A549 (cell line): ENCODE measurements around the gene FERMT3. TPM values are rescaled to one million over a fixed set of nuclear protein-coding genes. Genes with fewer than 3 reads are reported as not detected.
A peak's percentile ranks its signal among the peaks of the same experiment; 100 is the strongest.

Source experiments
- ATAC-seq, 2 experiments: fragments of 200-7000 bp in 1 of 2; fragments of >200 bp in 1 of 2; cut with Nextera tagmentation in 1 of 2; cut with Tn5 transposase in 1 of 2; 3 replicates each; pipeline versions ENCODE4 v1.8.0 to v1.9.1; 2018 to 2020; ENCODE audit warnings: mild to moderate bottlenecking in 1 of 2, moderate library complexity in 1 of 2
- CTCF ChIA-PET: fragments of 300-600 bp; sonication (Branson Sonifier 250); formaldehyde crosslinking; extraction: SDS; loops from one replicate; lab custom pipeline; 2021; ENCODE audit warnings: antibody characterized with exemption, inconsistent platforms; lab: Yijun Ruan, JAX
- POLR2A ChIA-PET: fragments of 350-600 bp; formaldehyde crosslinking; extraction: SDS; loops from one replicate; lab custom pipeline; 2021; ENCODE audit warnings: antibody characterized with exemption, inconsistent platforms; lab: Yijun Ruan, JAX
- DNase-seq, 2 experiments: peaks; one replicate each; pipeline versions ENCODE4 v3.0.0 to v3.0.0-alpha.2; 2011 to 2016; ENCODE audit warnings: low read depth in 1 of 2, low spot score in 1 of 2
- FAIRE-seq: peaks from 2 replicates; lab custom pipeline; 2011; peaks lifted over from hg19 to GRCh38; lab: Jason Lieb, UNC
- H3K27ac ChIP-seq, 2 experiments: fragments of >200 bp; sonication (Bioruptor Twin); formaldehyde crosslinking; 3 replicates each; pipeline ENCODE4 v1.5.1; 2016 to 2017
- H3K4me1 ChIP-seq: fragments of >200 bp; sonication (Bioruptor Twin); formaldehyde crosslinking; 3 replicates; pipeline ENCODE4 v1.6.1; 2016
- H3K4me2 ChIP-seq: fragments of >200 bp; sonication (Bioruptor Twin); formaldehyde crosslinking; 3 replicates; pipeline ENCODE4 v1.6.1; 2016
- H3K4me3 ChIP-seq: fragments of >200 bp; sonication (Bioruptor Twin); formaldehyde crosslinking; 3 replicates; pipeline ENCODE4 v1.5.1; 2016
- H3K9me3 ChIP-seq: fragments of >200 bp; sonication (Bioruptor Twin); formaldehyde crosslinking; 3 replicates; pipeline ENCODE4 v1.6.1; 2016
- EHMT2 ChIP-seq: fragments of 200-600 bp; sonication (generic); IDR thresholded peaks from 2 replicates; pipeline ENCODE4 v1.6.1; 2016; ENCODE audit warnings: antibody characterized with exemption, low read depth, mild to moderate bottlenecking, moderate library complexity
- FOSB ChIP-seq: fragments of 250-450 bp; sonication (Bioruptor Pico); IDR thresholded peaks from 2 replicates; pipeline ENCODE4 v1.5.0; 2020; ENCODE audit warnings: mild to moderate bottlenecking, moderate library complexity
- FOSL2 ChIP-seq, 2 experiments: fragments of 450-650 bp in 1 of 2; fragments of >200 bp in 1 of 2; sonication (Bioruptor Twin) in 1 of 2; formaldehyde crosslinking; IDR thresholded peaks; 2 replicates each; pipeline versions ENCODE4 v1.5.0 to v1.6.1; 2016 to 2020; ENCODE audit warnings: mild to moderate bottlenecking in 1 of 2, moderate library complexity in 1 of 2
- HMGXB4 ChIP-seq: fragments of 250-450 bp; sonication (Bioruptor Pico); IDR thresholded peaks from 2 replicates; pipeline ENCODE4 v1.5.0; 2021; ENCODE audit warnings: mild to moderate bottlenecking, moderate library complexity, borderline replicate concordance
- JUN ChIP-seq, 2 experiments: fragments of >200 bp; sonication (Bioruptor Twin); formaldehyde crosslinking; IDR thresholded peaks; 2 replicates in 1 of 2; 3 replicates in 1 of 2; pipeline ENCODE4 v1.6.1; 2016 to 2017
- JUNB ChIP-seq: fragments of >200 bp; sonication (Bioruptor Twin); formaldehyde crosslinking; IDR thresholded peaks from 2 replicates; pipeline ENCODE4 v1.6.1; 2016
- PHF8 ChIP-seq: fragments of 200-600 bp; sonication (generic); IDR thresholded peaks from 2 replicates; pipeline ENCODE4 v1.6.1; 2016; ENCODE audit warnings: low read depth, mild to moderate bottlenecking, antibody characterized with exemption, moderate library complexity, borderline replicate concordance
- POLR2A ChIP-seq: IDR thresholded peaks from 2 replicates; pipeline ENCODE4 v1.6.1; 2012; ENCODE audit warnings: mild to moderate bottlenecking, low read length
- TFCP2L1 ChIP-seq: fragments of 250-450 bp; sonication (Bioruptor Pico); IDR thresholded peaks from 2 replicates; pipeline ENCODE4 v1.5.0; 2021; ENCODE audit warnings: mild to moderate bottlenecking
- TP53 ChIP-seq: fragments of 250-450 bp; sonication (Bioruptor Pico); IDR thresholded peaks from 2 replicates; pipeline ENCODE4 v1.5.0; 2021; ENCODE audit warnings: mild to moderate bottlenecking, moderate library complexity
- WGBS: methylation state at CpG from one replicate; pipeline ENCODE4 v1.1.6; 2017; ENCODE audit errors: missing lambda C conversion rate; 5-methylcytosine and 5-hydroxymethylcytosine counted together
- polyA plus RNA-seq, 4 experiments: library from polyadenylated mRNA; depleted of rRNA in 3 of 4; stranded (reverse); fragments of >200 nt; fragmentation: RNase III in 1 of 4; extraction: RNeasy Plus Mini Kit Qiagen cat#74134 plus additional on column Dnase treatment in 1 of 4; gene quantifications; 2 replicates in 3 of 4; 3 replicates in 1 of 4; pipeline ENCODE4 v1.2.3, GENCODE V29; 2011 to 2017
- TF ChIP-seq, protein P1 (sequence below): fragments of 250-450 bp; sonication (Bioruptor Pico); IDR thresholded peaks from 2 replicates; pipeline ENCODE4 v1.5.0; 2020; ENCODE audit warnings: low read depth, mild to moderate bottlenecking, moderate library complexity
- TF ChIP-seq, protein P2 (sequence below): IDR thresholded peaks from 2 replicates; pipeline ENCODE4 v1.6.1; 2012

FERMT3 gene
- polyA plus RNA-seq, 2 of the 4 experiments (the other 2 are of a cell fraction) = 0.56 to 2.1 TPM

- 2% methylated on average over 32 of the region's 63 CpGs for WGBS
- ATAC-seq (peak; percentile 57 to 80), FAIRE-seq (no peak), DNase-seq (peak; percentile 75 to 77)
- Histone ChIP-seq H3K27ac (peak overlapping the region; percentile 91 to 98), H3K4me3 (peak overlapping the region; percentile 73), H3K9me3 (no peaks in the 10 kb centered on the region), H3K4me1 (peaks cover 41% of the 10 kb centered on the region)
- POLR2A ChIA-PET = interaction anchor here (0.7 to 2.7 kb wide), 16 partner anchors 9 to 101 kb away, joined by 3 to 15 read pairs (median 5); partner anchors contain the start of genes BAD, DNAJC4, GPR137 and MACROD1
- CTCF ChIA-PET = interaction anchor here (0.8 to 12.2 kb wide), 8 partner anchors 9 to 114 kb away, joined by 3 to 220 read pairs (median 4); partner anchors contain the start of genes CATSPERZ, ESRRA and PLCB3
- TF ChIP-seq HMGXB4 (CRISPR knock-in tag) (0 out of 2 replicates have a peak, but pooled peaks have one; percentile 57), POLR2A (peak; percentile 49), TFCP2L1 (peak; percentile 89), PHF8 (peak; percentile 19; the same call in 1 of the 2 replicates), TP53 (CRISPR knock-in tag) (peak; percentile 86; the same call in 1 of the 2 replicates), FOSB (CRISPR knock-in tag) (no peak), JUN (IDR thresholded peaks at IDR 0.05) (peak in 1 of 2 experiments; percentile 36; a peak in 1 of 5 replicates), EHMT2 (no peak)
- TF ChIP-seq, protein P1, sequence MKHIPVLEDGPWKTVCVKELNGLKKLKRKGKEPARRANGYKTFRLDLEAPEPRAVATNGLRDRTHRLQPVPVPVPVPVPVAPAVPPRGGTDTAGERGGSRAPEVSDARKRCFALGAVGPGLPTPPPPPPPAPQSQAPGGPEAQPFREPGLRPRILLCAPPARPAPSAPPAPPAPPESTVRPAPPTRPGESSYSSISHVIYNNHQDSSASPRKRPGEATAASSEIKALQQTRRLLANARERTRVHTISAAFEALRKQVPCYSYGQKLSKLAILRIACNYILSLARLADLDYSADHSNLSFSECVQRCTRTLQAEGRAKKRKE (CRISPR knock-in tag) = no peak
- TF ChIP-seq, protein P2, sequence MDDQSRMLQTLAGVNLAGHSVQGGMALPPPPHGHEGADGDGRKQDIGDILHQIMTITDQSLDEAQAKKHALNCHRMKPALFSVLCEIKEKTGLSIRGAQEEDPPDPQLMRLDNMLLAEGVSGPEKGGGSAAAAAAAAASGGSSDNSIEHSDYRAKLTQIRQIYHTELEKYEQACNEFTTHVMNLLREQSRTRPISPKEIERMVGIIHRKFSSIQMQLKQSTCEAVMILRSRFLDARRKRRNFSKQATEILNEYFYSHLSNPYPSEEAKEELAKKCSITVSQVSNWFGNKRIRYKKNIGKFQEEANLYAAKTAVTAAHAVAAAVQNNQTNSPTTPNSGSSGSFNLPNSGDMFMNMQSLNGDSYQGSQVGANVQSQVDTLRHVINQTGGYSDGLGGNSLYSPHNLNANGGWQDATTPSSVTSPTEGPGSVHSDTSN = peak; percentile 78; the same call in 1 of the 2 replicates
- TF ChIP-seq, all 56 proteins: peak for 7
- H3K4me2 ChIP-seq = peak overlapping the region; percentile 100
These were observed 35.2 kb downstream of the FERMT3 start for GRCh38 chr11:64241491-64242374.

GRCh38 chr11:64243236-64243854 lies 36.8 kb downstream of the FERMT3 start:
- Histone ChIP-seq H3K27ac (peak overlapping the region in 1 of 2 experiments; percentile 98; a peak in 3 of 6 replicates), H3K4me1 (peaks cover 44% of the 10 kb centered on the region), H3K4me2 (peak overlapping the region; percentile 100), H3K9me3 (no peaks in the 10 kb centered on the region), H3K4me3 (no peak overlapping the region; the same call in 2 of the 3 replicates)
- no peak for ATAC-seq
- no peak for DNase-seq
- CTCF ChIA-PET = interaction anchor here (0.7 to 12.2 kb wide), 9 partner anchors 7 to 75 kb away, joined by 3 to 220 read pairs (median 4); partner anchors contain the start of genes BAD, CATSPERZ, ESRRA and GPR137
- POLR2A ChIA-PET = interaction anchor here (2.7 to 6.0 kb wide), 2 partner anchors 27 to 42 kb away, joined by 7 to 53 read pairs; partner anchors contain the start of genes BAD and GPR137
- WGBS = 75% methylated on average over 8 of the region's 8 CpGs
- FAIRE-seq = no peak
- TF ChIP-seq JUN (IDR thresholded peaks at IDR 0.05) = peak in 1 of 2 experiments; percentile 56; a peak in 1 of 5 replicates
- TF ChIP-seq, protein P1 (CRISPR knock-in tag) = no peak
- no peak for TF ChIP-seq JUNB
- no peak for TF ChIP-seq FOSL2 (IDR thresholded peaks at IDR 0.05)
- TF ChIP-seq FOSL2 (CRISPR knock-in tag; IDR thresholded peaks at IDR 0.05) = peak; percentile 41; the same call in 1 of the 2 replicates
- TF ChIP-seq, all 56 proteins: peak for 2
